WERI-Rb-1 (cell line): ENCODE data around the gene WAS.

ENCODE experiments used
- DNase-seq: peaks from one replicate; pipeline ENCODE4 v3.0.0-alpha.2; 2020
- H3K27ac ChIP-seq: fragments of 250-450 bp; sonication (Bioruptor Pico); 2 replicates; pipeline ENCODE4 v1.5.1; 2020; ENCODE audit warnings: mild to moderate bottlenecking, moderate library complexity
- H3K27me3 ChIP-seq: fragments of 250-450 bp; sonication (Bioruptor Pico); 2 replicates; pipeline ENCODE4 v1.5.1; 2021; ENCODE audit warnings: mild to moderate bottlenecking, low read depth, moderate library complexity; ENCODE audit not compliant: insufficient read depth, severe bottlenecking
- H3K36me3 ChIP-seq: fragments of 250-450 bp; sonication (Bioruptor Pico); 2 replicates; pipeline ENCODE4 v1.5.1; 2020; ENCODE audit warnings: mild to moderate bottlenecking, moderate library complexity
- H3K4me3 ChIP-seq: 2 replicates; pipeline ENCODE4 v1.5.1; 2011; ENCODE audit warnings: low read depth, mild to moderate bottlenecking, control low read depth, low read length
- H3K9me3 ChIP-seq: fragments of 250-450 bp; sonication (Bioruptor Pico); 2 replicates; pipeline ENCODE4 v1.5.1; 2021; ENCODE audit warnings: mild to moderate bottlenecking, moderate library complexity; ENCODE audit not compliant: severe bottlenecking
- TF ChIP-seq, protein P1 (sequence below): IDR thresholded peaks from 2 replicates; pipeline ENCODE4 v1.5.1; 2011; ENCODE audit warnings: low read depth, mild to moderate bottlenecking, control low read depth, inconsistent platforms, low read length

WAS gene

GRCh38 chrX:48737940-48738339 is 54.3 kb downstream of the WAS start:
- peaks cover 4% of the 10 kb centered on the region for H3K9me3 ChIP-seq
- H3K27me3 ChIP-seq: peaks cover 6% of the 10 kb centered on the region
- peak; percentile 12 for DNase-seq
- TF ChIP-seq, protein P1, sequence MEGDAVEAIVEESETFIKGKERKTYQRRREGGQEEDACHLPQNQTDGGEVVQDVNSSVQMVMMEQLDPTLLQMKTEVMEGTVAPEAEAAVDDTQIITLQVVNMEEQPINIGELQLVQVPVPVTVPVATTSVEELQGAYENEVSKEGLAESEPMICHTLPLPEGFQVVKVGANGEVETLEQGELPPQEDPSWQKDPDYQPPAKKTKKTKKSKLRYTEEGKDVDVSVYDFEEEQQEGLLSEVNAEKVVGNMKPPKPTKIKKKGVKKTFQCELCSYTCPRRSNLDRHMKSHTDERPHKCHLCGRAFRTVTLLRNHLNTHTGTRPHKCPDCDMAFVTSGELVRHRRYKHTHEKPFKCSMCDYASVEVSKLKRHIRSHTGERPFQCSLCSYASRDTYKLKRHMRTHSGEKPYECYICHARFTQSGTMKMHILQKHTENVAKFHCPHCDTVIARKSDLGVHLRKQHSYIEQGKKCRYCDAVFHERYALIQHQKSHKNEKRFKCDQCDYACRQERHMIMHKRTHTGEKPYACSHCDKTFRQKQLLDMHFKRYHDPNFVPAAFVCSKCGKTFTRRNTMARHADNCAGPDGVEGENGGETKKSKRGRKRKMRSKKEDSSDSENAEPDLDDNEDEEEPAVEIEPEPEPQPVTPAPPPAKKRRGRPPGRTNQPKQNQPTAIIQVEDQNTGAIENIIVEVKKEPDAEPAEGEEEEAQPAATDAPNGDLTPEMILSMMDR: no peak
- H3K36me3 ChIP-seq: no peaks in the 10 kb centered on the region; the same call in 1 of the 2 replicates
- peak overlapping the region; percentile 98 for H3K27ac ChIP-seq
- H3K4me3 ChIP-seq: peak overlapping the region; percentile 46
